Ishikawa (cell line): ENCODE data around the gene ITGA11.

Source experiments
- CEBPB ChIP-seq: IDR thresholded peaks from 2 replicates; pipeline ENCODE4 v1.6.1; 2012
- CREB1 ChIP-seq: IDR thresholded peaks from 2 replicates; pipeline ENCODE4 v1.6.1; 2012; ENCODE audit warnings: low read depth
- EGR1 ChIP-seq: IDR thresholded peaks from 2 replicates; pipeline ENCODE4 v1.6.1; 2012
- EP300 ChIP-seq: IDR thresholded peaks from 2 replicates; pipeline ENCODE4 v1.6.1; 2012; ENCODE audit warnings: borderline replicate concordance
- FOXM1 ChIP-seq: IDR thresholded peaks from 2 replicates; pipeline ENCODE4 v1.6.1; 2012; ENCODE audit warnings: low read depth, borderline replicate concordance
- NFIC ChIP-seq: IDR thresholded peaks from 2 replicates; pipeline ENCODE4 v1.6.1; 2012
- RAD21 ChIP-seq: IDR thresholded peaks from 2 replicates; pipeline ENCODE4 v1.6.1; 2012; ENCODE audit warnings: low read depth
- TAF1 ChIP-seq: IDR thresholded peaks from 2 replicates; pipeline ENCODE4 v1.6.1; 2012; ENCODE audit warnings: low read depth, mild to moderate bottlenecking
- TCF12 ChIP-seq: IDR thresholded peaks from 2 replicates; pipeline ENCODE4 v1.6.1; 2012; ENCODE audit warnings: low read depth
- TEAD4 ChIP-seq: IDR thresholded peaks from 2 replicates; pipeline ENCODE4 v1.6.1; 2012
- YY1 ChIP-seq: IDR thresholded peaks from 2 replicates; pipeline ENCODE4 v1.6.1; 2012; ENCODE audit warnings: low read depth
- TF ChIP-seq, protein P1 (sequence below): IDR thresholded peaks from 2 replicates; pipeline ENCODE4 v1.6.1; 2012; ENCODE audit warnings: low read depth, mild to moderate bottlenecking
- TF ChIP-seq, protein P2 (sequence below): IDR thresholded peaks from 2 replicates; pipeline ENCODE4 v1.6.1; 2012

DNA sequence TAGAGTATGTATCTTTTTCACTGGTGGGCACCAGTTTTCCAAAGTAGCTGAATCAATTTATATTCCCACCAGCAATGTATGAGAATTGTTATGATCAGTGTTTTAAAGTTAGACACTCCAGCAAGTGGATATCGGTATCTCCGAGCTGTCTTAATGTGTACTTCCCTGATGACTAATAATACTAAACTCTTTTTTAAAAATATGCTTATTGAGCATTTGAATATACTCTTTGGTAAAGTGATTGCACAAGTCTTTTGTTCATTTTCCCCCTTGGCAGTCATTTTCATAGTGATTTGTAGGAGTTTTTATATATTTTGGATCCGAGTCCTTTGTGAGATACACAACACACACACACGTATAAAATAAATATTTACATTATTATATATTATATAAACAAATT lies 166.9 kb downstream of the ITGA11 start:
- TF ChIP-seq, protein P1, sequence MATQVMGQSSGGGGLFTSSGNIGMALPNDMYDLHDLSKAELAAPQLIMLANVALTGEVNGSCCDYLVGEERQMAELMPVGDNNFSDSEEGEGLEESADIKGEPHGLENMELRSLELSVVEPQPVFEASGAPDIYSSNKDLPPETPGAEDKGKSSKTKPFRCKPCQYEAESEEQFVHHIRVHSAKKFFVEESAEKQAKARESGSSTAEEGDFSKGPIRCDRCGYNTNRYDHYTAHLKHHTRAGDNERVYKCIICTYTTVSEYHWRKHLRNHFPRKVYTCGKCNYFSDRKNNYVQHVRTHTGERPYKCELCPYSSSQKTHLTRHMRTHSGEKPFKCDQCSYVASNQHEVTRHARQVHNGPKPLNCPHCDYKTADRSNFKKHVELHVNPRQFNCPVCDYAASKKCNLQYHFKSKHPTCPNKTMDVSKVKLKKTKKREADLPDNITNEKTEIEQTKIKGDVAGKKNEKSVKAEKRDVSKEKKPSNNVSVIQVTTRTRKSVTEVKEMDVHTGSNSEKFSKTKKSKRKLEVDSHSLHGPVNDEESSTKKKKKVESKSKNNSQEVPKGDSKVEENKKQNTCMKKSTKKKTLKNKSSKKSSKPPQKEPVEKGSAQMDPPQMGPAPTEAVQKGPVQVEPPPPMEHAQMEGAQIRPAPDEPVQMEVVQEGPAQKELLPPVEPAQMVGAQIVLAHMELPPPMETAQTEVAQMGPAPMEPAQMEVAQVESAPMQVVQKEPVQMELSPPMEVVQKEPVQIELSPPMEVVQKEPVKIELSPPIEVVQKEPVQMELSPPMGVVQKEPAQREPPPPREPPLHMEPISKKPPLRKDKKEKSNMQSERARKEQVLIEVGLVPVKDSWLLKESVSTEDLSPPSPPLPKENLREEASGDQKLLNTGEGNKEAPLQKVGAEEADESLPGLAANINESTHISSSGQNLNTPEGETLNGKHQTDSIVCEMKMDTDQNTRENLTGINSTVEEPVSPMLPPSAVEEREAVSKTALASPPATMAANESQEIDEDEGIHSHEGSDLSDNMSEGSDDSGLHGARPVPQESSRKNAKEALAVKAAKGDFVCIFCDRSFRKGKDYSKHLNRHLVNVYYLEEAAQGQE = no peak
- no peak for TF ChIP-seq TAF1
- TF ChIP-seq CEBPB = no peak
- no peak for TF ChIP-seq RAD21
- TF ChIP-seq, protein P2, sequence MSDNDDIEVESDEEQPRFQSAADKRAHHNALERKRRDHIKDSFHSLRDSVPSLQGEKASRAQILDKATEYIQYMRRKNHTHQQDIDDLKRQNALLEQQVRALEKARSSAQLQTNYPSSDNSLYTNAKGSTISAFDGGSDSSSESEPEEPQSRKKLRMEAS = no peak
- TF ChIP-seq CREB1 = no peak
- TF ChIP-seq EGR1 = no peak
- TF ChIP-seq NFIC = no peak
- TF ChIP-seq FOXM1 = no peak
- TF ChIP-seq TCF12 = no peak
- TF ChIP-seq EP300 = no peak
- TF ChIP-seq YY1 = no peak
- TF ChIP-seq TEAD4 = no peak
